ENCODE results near the gene SLITRK2. TPM values are rescaled to one million over a fixed set of nuclear protein-coding genes. Genes with fewer than 3 reads are reported as not detected.

The SLITRK2 gene
- total and polyA plus RNA-seq, 2 donors (not counting 1 experiment from before 2014, with no cell fraction given), result 0.02 to 0.66 TPM

GRCh38 chrX:145861818-145862217, 44.2 kb downstream of the SLITRK2 start:
- H3K36me3 ChIP-seq (ENCODE audit: control insufficient read depth, insufficient read depth, low read length), result no peaks in the 10 kb centered on the region
- no peak overlapping the region for H3K9ac ChIP-seq (ENCODE audit: insufficient read depth, low read length)
- no peak overlapping the region for H2AFZ ChIP-seq (ENCODE audit: low read length)
- H4K20me1 ChIP-seq (ENCODE audit: control insufficient read depth, extremely low read depth, insufficient read depth, low read length), result no peaks in the 10 kb centered on the region
- H3K79me2 ChIP-seq (ENCODE audit: control insufficient read depth, insufficient read depth, low read length), result no peaks in the 10 kb centered on the region
- H3K9me3 ChIP-seq (ENCODE audit: control insufficient read depth, insufficient read depth, low read depth, low read length), result no peaks in the 10 kb centered on the region
- TF ChIP-seq EZH2 (IDR thresholded peaks at IDR 0.05; ENCODE audit: low read length, missing control alignments), result no peak
- TF ChIP-seq, protein P1, sequence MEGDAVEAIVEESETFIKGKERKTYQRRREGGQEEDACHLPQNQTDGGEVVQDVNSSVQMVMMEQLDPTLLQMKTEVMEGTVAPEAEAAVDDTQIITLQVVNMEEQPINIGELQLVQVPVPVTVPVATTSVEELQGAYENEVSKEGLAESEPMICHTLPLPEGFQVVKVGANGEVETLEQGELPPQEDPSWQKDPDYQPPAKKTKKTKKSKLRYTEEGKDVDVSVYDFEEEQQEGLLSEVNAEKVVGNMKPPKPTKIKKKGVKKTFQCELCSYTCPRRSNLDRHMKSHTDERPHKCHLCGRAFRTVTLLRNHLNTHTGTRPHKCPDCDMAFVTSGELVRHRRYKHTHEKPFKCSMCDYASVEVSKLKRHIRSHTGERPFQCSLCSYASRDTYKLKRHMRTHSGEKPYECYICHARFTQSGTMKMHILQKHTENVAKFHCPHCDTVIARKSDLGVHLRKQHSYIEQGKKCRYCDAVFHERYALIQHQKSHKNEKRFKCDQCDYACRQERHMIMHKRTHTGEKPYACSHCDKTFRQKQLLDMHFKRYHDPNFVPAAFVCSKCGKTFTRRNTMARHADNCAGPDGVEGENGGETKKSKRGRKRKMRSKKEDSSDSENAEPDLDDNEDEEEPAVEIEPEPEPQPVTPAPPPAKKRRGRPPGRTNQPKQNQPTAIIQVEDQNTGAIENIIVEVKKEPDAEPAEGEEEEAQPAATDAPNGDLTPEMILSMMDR (conservative IDR thresholded peaks at IDR 0.05 in 1 of 2, IDR thresholded peaks at IDR 0.05 in 1 of 2; ENCODE audit: low read depth in 1 of 2, low read length in 2 of 2), result no peak
- no peak overlapping the region for H3K27ac ChIP-seq (ENCODE audit: insufficient read depth, low read length)
- no peaks in the 10 kb centered on the region for H3K4me1 ChIP-seq (ENCODE audit: control insufficient read depth, extremely low read depth, insufficient read depth, low read length)
- no peaks in the 10 kb centered on the region for H3K27me3 ChIP-seq (ENCODE audit: control insufficient read depth, insufficient read depth, low read length)
- H3K4me3 ChIP-seq (replicated peaks in 1 of 4; ENCODE audit: control extremely low read depth in 1 of 4, insufficient read depth in 1 of 4, low read depth in 3 of 4, low read length in 4 of 4), result no peak overlapping the region
- no peak overlapping the region for H3K4me2 ChIP-seq (ENCODE audit: extremely low read depth, insufficient read depth, low read length)
- no peak for DNase-seq (ENCODE audit: low read depth in 2 of 2)

DNA sequence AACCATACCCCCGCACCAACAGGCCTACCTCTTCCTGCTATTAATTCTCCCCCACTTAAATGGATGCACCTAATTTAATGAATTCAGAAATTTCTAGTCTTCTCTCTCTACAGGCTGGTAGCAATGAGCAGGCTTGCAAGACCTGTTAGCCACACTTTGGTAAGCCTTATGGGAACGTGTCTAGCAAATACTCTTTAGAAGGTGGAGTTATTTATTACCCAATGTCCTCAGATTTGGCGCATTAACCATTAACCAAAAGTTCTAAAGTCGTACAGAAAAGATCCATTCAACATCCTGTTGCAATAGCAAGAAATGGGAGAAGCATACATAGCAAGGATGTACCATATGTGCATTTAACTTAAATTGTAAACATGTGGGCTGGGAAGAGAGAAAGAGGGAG, 47.5 kb downstream of the SLITRK2 start:
- Histone ChIP-seq H3K9me3 (ENCODE audit: control insufficient read depth, insufficient read depth, low read depth, low read length) (no peaks in the 10 kb centered on the region), H3K4me3 (replicated peaks in 1 of 4; ENCODE audit: control extremely low read depth in 1 of 4, insufficient read depth in 1 of 4, low read depth in 3 of 4, low read length in 4 of 4) (no peak overlapping the region), H3K27ac (ENCODE audit: insufficient read depth, low read length) (no peak overlapping the region), H3K36me3 (ENCODE audit: control insufficient read depth, insufficient read depth, low read length) (no peaks in the 10 kb centered on the region), H3K79me2 (ENCODE audit: control insufficient read depth, insufficient read depth, low read length) (no peaks in the 10 kb centered on the region), H3K4me2 (ENCODE audit: extremely low read depth, insufficient read depth, low read length) (no peak overlapping the region), H4K20me1 (ENCODE audit: control insufficient read depth, extremely low read depth, insufficient read depth, low read length) (no peaks in the 10 kb centered on the region), H3K4me1 (ENCODE audit: control insufficient read depth, extremely low read depth, insufficient read depth, low read length) (no peaks in the 10 kb centered on the region), H3K9ac (ENCODE audit: insufficient read depth, low read length) (no peak overlapping the region), H3K27me3 (ENCODE audit: control insufficient read depth, insufficient read depth, low read length) (no peaks in the 10 kb centered on the region), H2AFZ (ENCODE audit: low read length) (no peak overlapping the region)
- DNase-seq (ENCODE audit: low read depth in 2 of 2), result no peak
- no peak for TF ChIP-seq EZH2 (IDR thresholded peaks at IDR 0.05; ENCODE audit: low read length, missing control alignments)
- TF ChIP-seq, protein P1 (conservative IDR thresholded peaks at IDR 0.05 in 1 of 2, IDR thresholded peaks at IDR 0.05 in 1 of 2; ENCODE audit: low read depth in 1 of 2, low read length in 2 of 2), result no peak
